Parathyroid adenoma (tissue), 2 donors: Measurements from ENCODE around the gene PRIMPOL.

Source experiments
- H2AFZ ChIP-seq: fragments of 300-600 bp; sonication (generic); one replicate; pipeline ENCODE4 v1.7.0; 2017; ENCODE audit warnings: antibody characterized with exemption, mild to moderate bottlenecking
- H3K27ac ChIP-seq: fragments of 300-600 bp; sonication (generic); one replicate; pipeline ENCODE4 v1.7.0; 2017
- H3K27me3 ChIP-seq: fragments of 300-600 bp; sonication (generic); one replicate; pipeline ENCODE4 v1.7.0; 2017; ENCODE audit warnings: low read length; ENCODE audit not compliant: control insufficient read depth, insufficient read depth
- H3K36me3 ChIP-seq: fragments of 300-600 bp; sonication (generic); one replicate; pipeline ENCODE4 v1.7.0; 2017; ENCODE audit warnings: low read length; ENCODE audit not compliant: control insufficient read depth, insufficient read depth
- H3K4me1 ChIP-seq: fragments of 300-600 bp; sonication (generic); one replicate; pipeline ENCODE4 v1.7.0; 2017; ENCODE audit warnings: control low read depth
- H3K4me2 ChIP-seq: fragments of 300-600 bp; sonication (generic); one replicate; pipeline ENCODE4 v1.7.0; 2017; ENCODE audit warnings: low read length
- H3K4me3 ChIP-seq: fragments of 300-600 bp; sonication (generic); one replicate; pipeline ENCODE4 v1.7.0; 2017; ENCODE audit warnings: low read depth, low read length
- H3K79me2 ChIP-seq: fragments of 300-600 bp; sonication (generic); one replicate; pipeline ENCODE4 v1.7.0; 2017; ENCODE audit warnings: control low read depth
- H3K9ac ChIP-seq: fragments of 300-600 bp; sonication (generic); one replicate; pipeline ENCODE4 v1.7.0; 2017; ENCODE audit warnings: mild to moderate bottlenecking
- H3K9me3 ChIP-seq: fragments of 300-600 bp; sonication (generic); one replicate; pipeline ENCODE4 v1.7.0; 2017; ENCODE audit warnings: low read length; ENCODE audit not compliant: control insufficient read depth
- CTCF ChIP-seq: fragments of 300-600 bp; sonication (generic); IDR thresholded peaks from one replicate; pipeline ENCODE4 v1.7.0; 2017; ENCODE audit warnings: antibody characterized with exemption, mild to moderate bottlenecking
- donor health status: primary hyperparathyroidism.

Gene PRIMPOL

GRCh38 chr4:184660978-184661377 lies 11.4 kb downstream of the PRIMPOL start:
- H3K9ac ChIP-seq, result no peak overlapping the region
- no peaks in the 10 kb centered on the region for H3K36me3 ChIP-seq
- no peak overlapping the region for H3K27ac ChIP-seq
- no peak overlapping the region for H2AFZ ChIP-seq
- H3K4me2 ChIP-seq, result no peak overlapping the region
- H3K4me3 ChIP-seq, result no peak overlapping the region
- no peaks in the 10 kb centered on the region for H3K27me3 ChIP-seq
- H3K4me1 ChIP-seq, result no peaks in the 10 kb centered on the region
- no peaks in the 10 kb centered on the region for H3K79me2 ChIP-seq
- H3K9me3 ChIP-seq, result no peaks in the 10 kb centered on the region
- no peak for TF ChIP-seq CTCF

- Histone ChIP-seq H3K4me3 (no peak overlapping the region), H3K4me1 (no peaks in the 10 kb centered on the region), H2AFZ (no peak overlapping the region), H3K27me3 (no peaks in the 10 kb centered on the region), H3K36me3 (no peaks in the 10 kb centered on the region), H3K4me2 (no peak overlapping the region), H3K9ac (no peak overlapping the region), H3K27ac (no peak overlapping the region), H3K79me2 (no peaks in the 10 kb centered on the region), H3K9me3 (no peaks in the 10 kb centered on the region)
- no peak for TF ChIP-seq CTCF
These were observed 12.7 kb downstream of the PRIMPOL start for GRCh38 chr4:184662236-184662635.

GRCh38 chr4:184664445-184665210 lies 15.1 kb downstream of the PRIMPOL start:
- Histone ChIP-seq H3K36me3 (no peaks in the 10 kb centered on the region), H3K4me3 (no peak overlapping the region), H3K27me3 (no peaks in the 10 kb centered on the region), H3K9me3 (no peaks in the 10 kb centered on the region), H3K9ac (no peak overlapping the region), H3K27ac (no peak overlapping the region), H2AFZ (no peak overlapping the region), H3K4me2 (no peak overlapping the region), H3K4me1 (peaks cover 6% of the 10 kb centered on the region), H3K79me2 (no peaks in the 10 kb centered on the region)
- no peak for TF ChIP-seq CTCF

GRCh38 chr4:184666670-184667069 lies 17.1 kb downstream of the PRIMPOL start:
- TF ChIP-seq CTCF, result no peak
- Histone ChIP-seq H3K4me2 (no peak overlapping the region), H3K9ac (no peak overlapping the region), H3K4me1 (peaks cover 6% of the 10 kb centered on the region), H3K27ac (no peak overlapping the region), H3K9me3 (no peaks in the 10 kb centered on the region), H3K79me2 (no peaks in the 10 kb centered on the region), H3K36me3 (no peaks in the 10 kb centered on the region), H3K27me3 (no peaks in the 10 kb centered on the region), H3K4me3 (no peak overlapping the region), H2AFZ (no peak overlapping the region)

GRCh38 chr4:184668096-184668495 lies 18.6 kb downstream of the PRIMPOL start:
- Histone ChIP-seq H3K4me3 (no peak overlapping the region), H3K36me3 (no peaks in the 10 kb centered on the region), H3K79me2 (no peaks in the 10 kb centered on the region), H3K4me2 (no peak overlapping the region), H3K27me3 (no peaks in the 10 kb centered on the region), H2AFZ (no peak overlapping the region), H3K9ac (no peak overlapping the region), H3K4me1 (peaks cover 6% of the 10 kb centered on the region), H3K9me3 (no peaks in the 10 kb centered on the region), H3K27ac (no peak overlapping the region)
- TF ChIP-seq CTCF, result no peak
